ENCODE data around the gene SARDH. TPM values are rescaled to one million over a fixed set of nuclear protein-coding genes. Genes with fewer than 3 reads are reported as not detected.
A peak's percentile ranks its signal among the peaks of the same experiment; 100 is the strongest.
"Not testable (repeated sequence)": the region's sequence is repeated elsewhere in the genome, so short reads cannot be mapped to it uniquely, and the experiment has no call there.

Gene SARDH
- total RNA-seq, 1 donor from 2014 or later, result 5.0 TPM

DNA sequence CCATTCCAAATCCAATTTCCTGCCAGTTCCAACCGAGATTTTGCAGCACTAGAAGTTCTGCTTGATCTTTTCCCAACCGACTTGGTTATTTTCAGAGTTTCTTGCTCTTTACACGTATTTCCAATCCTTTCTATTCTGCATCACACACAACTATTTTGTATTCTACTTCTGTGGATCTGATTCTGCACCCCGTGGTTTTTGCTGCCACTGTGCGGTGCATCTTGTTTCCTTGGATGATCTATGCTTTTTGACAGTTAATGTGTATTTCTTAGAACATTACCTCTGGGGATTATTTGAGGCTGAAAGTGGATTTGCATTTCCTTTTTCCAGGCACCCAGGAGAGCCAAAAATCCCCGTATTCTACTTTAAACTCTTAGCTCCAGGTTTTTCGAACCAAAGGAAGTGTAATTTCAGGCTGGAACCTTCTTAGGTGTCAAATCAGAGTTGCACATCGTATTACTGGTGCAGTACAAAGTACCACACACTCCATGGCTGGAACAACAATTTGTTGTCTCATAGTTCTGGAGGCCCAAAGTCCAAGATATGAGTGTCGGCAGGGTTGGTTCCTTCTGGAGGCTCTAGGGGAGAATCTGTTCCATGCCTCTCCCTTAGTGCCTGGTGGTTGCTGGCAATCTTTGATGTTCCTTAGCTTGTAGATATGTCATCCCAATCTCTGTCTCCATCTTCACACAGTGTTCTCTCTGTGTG, 14.7 kb upstream of the SARDH start:
- peaks cover 8% of the 10 kb centered on the region for H3K27me3 Mint-ChIP-seq (ENCODE audit: unreplicated experiment)
- no peak overlapping the region for H3K4me3 Mint-ChIP-seq (ENCODE audit: unreplicated experiment)
- H3K9me3 Mint-ChIP-seq (ENCODE audit: unreplicated experiment), result peaks cover 3% of the 10 kb centered on the region
- H3K4me1 Mint-ChIP-seq (ENCODE audit: unreplicated experiment), result no peaks in the 10 kb centered on the region
- peaks cover 24% of the 10 kb centered on the region for H3K36me3 Mint-ChIP-seq (ENCODE audit: low read depth, unreplicated experiment)
- TF ChIP-seq, protein P1, sequence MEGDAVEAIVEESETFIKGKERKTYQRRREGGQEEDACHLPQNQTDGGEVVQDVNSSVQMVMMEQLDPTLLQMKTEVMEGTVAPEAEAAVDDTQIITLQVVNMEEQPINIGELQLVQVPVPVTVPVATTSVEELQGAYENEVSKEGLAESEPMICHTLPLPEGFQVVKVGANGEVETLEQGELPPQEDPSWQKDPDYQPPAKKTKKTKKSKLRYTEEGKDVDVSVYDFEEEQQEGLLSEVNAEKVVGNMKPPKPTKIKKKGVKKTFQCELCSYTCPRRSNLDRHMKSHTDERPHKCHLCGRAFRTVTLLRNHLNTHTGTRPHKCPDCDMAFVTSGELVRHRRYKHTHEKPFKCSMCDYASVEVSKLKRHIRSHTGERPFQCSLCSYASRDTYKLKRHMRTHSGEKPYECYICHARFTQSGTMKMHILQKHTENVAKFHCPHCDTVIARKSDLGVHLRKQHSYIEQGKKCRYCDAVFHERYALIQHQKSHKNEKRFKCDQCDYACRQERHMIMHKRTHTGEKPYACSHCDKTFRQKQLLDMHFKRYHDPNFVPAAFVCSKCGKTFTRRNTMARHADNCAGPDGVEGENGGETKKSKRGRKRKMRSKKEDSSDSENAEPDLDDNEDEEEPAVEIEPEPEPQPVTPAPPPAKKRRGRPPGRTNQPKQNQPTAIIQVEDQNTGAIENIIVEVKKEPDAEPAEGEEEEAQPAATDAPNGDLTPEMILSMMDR (IDR thresholded peaks at IDR 0.05; ENCODE audit: unreplicated experiment), result no peak
- H3K27ac Mint-ChIP-seq (ENCODE audit: unreplicated experiment), result no peak overlapping the region
- DNase-seq (ENCODE audit: low spot score), result no peak

DNA sequence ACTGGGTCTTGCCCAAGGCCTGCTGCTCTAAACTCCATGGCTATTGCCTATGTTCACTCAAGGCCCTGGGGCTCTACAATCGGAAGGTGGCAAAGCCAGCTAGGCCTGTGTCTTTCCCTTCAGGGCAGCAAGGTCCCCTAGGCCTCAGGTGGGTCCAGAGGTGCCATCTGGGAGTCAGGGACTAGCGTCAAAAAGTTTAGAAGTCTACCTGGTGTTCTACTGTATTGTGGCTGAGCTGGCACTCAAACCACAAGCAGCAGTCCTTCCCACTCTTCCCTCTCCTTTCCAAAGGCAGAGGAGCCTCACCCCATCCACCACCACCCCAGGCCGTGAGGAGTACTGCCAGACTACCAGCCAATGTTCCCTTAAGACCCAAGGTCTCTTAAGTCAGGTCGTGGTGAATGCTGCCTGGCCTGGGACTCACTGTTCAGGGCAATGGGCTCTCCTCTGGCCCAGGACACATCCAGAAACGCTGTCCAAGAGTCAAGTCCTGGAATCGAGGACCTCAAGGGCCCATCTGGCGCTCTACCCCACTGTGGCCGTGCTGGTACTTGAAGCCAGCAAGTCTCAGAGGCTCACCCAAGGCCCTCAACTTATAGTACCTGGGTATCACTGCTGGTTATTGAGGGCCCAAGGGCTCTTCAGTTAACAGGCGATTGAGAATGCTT, 13.0 kb upstream of the SARDH start:
- no peak for DNase-seq (ENCODE audit: low spot score)
- H3K9me3 Mint-ChIP-seq (ENCODE audit: unreplicated experiment), result peaks cover 3% of the 10 kb centered on the region
- TF ChIP-seq, protein P1 (IDR thresholded peaks at IDR 0.05; ENCODE audit: unreplicated experiment), result no peak

DNA sequence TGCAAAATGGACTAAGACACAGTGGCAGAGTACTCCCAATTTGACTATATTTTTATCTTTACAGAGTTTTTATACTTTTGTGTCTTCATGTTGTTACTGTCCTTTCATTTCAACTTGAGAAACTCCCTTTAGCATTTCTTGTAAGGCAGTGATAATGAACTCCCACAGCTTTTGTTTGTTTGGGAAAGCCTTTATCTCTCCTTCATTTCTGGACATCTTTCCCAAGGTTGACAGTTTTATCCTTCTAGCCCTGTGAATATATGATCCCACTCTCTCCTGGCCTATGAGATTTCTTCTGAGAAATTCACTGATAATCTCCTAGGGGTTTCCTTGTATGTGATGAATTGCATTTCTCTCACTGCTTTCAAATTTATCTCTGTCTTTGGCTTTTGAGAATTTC, 9.2 kb upstream of the SARDH start:
- Mint-ChIP-seq H3K27me3 (ENCODE audit: unreplicated experiment) (peaks cover 4% of the 10 kb centered on the region), H3K27ac (ENCODE audit: unreplicated experiment) (no peak overlapping the region), H3K4me1 (ENCODE audit: unreplicated experiment) (no peaks in the 10 kb centered on the region), H3K4me3 (ENCODE audit: unreplicated experiment) (no peak overlapping the region), H3K9me3 (ENCODE audit: unreplicated experiment) (no peaks in the 10 kb centered on the region), H3K36me3 (ENCODE audit: low read depth, unreplicated experiment) (no peaks in the 10 kb centered on the region)
- no peak for DNase-seq (ENCODE audit: low spot score)
- TF ChIP-seq, protein P1 (IDR thresholded peaks at IDR 0.05; ENCODE audit: unreplicated experiment), result no peak

More for the DNA sequence above, 13.0 kb upstream of the SARDH start:
- H3K4me3 Mint-ChIP-seq (ENCODE audit: unreplicated experiment), result no peak overlapping the region
- H3K36me3 Mint-ChIP-seq (ENCODE audit: low read depth, unreplicated experiment), result peaks cover 21% of the 10 kb centered on the region
- H3K27me3 Mint-ChIP-seq (ENCODE audit: unreplicated experiment), result peaks cover 8% of the 10 kb centered on the region
- no peak overlapping the region for H3K27ac Mint-ChIP-seq (ENCODE audit: unreplicated experiment)
- H3K4me1 Mint-ChIP-seq (ENCODE audit: unreplicated experiment), result no peaks in the 10 kb centered on the region

DNA sequence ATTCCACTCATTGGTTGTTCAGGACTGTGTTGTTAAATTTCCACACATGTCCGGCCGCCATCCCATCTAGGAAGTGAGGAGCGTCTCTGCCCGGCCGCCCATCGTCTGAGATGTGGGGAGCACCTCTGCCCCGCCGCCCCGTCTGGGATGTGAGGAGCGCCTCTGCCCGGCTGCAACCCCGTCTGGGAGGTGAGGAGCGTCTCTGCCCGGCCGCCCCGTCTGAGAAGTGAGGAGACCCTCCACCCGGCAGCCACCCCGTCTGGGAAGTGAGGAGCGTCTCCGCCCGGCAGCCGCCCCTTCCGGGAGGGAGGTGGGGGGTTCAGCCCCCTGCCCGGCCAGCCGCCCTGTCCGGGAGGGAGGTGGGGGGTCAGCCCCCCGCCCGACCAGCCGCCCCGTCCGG, 6.4 kb upstream of the SARDH start:
- not testable (repeated sequence) for H3K27me3 Mint-ChIP-seq (ENCODE audit: unreplicated experiment); H3K4me1 Mint-ChIP-seq (ENCODE audit: unreplicated experiment); H3K27ac Mint-ChIP-seq (ENCODE audit: unreplicated experiment); H3K36me3 Mint-ChIP-seq (ENCODE audit: low read depth, unreplicated experiment); H3K9me3 Mint-ChIP-seq (ENCODE audit: unreplicated experiment); DNase-seq (ENCODE audit: low spot score); H3K4me3 Mint-ChIP-seq (ENCODE audit: unreplicated experiment)

DNA sequence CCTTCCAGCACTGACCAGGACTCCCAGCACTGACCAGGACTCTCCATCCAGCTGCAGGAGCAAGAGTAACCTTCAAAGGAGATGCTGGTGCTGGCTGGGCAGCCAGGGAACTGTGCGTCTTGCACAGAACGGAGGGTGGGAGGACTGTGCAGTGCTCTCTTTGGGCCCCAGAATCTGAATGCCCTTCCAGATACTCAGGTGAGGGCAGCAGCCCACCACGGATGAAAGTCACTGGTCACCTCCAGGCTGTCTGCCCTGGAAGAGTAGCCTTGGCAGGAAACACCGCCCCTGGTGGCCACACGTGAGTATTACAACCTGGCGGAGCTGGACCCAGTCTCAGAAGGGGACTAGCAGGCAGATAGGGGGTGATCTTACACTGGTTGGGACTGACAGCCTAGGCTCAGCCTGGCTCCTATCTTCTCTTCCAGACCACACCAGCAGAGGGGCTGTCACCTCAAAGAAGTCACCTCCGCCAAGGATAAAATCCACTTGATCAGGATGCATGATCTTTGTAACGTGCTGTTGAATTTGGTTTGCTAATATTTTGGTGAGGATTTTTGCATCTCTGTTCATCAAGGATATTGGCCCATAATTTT, 4.8 kb upstream of the SARDH start:
- peak; percentile 91 for DNase-seq (ENCODE audit: low spot score)
- no peak overlapping the region for H3K27ac Mint-ChIP-seq (ENCODE audit: unreplicated experiment)
- H3K4me3 Mint-ChIP-seq (ENCODE audit: unreplicated experiment), result no peak overlapping the region
- no peaks in the 10 kb centered on the region for H3K36me3 Mint-ChIP-seq (ENCODE audit: low read depth, unreplicated experiment)
- TF ChIP-seq, protein P1 (IDR thresholded peaks at IDR 0.05; ENCODE audit: unreplicated experiment), result peak; percentile 100
- no peaks in the 10 kb centered on the region for H3K9me3 Mint-ChIP-seq (ENCODE audit: unreplicated experiment)
- peaks cover 4% of the 10 kb centered on the region for H3K27me3 Mint-ChIP-seq (ENCODE audit: unreplicated experiment)
- H3K4me1 Mint-ChIP-seq (ENCODE audit: unreplicated experiment), result no peaks in the 10 kb centered on the region
